Posterior cingulate gyrus (tissue), 11 donors: ENCODE results near the gene DOLPP1.

Experiments
- DNase-seq, 10 donors: peaks; one replicate each; pipeline versions ENCODE4 v3.0.0 to v3.0.0-alpha.2; 2020 to 2021; ENCODE audit warnings: mixed read lengths in 3 of 10
- intact Hi-C: fragments of 100-400 bp; cut with DNase I; formaldehyde crosslinking; loops from one replicate; pipeline ENCODE4 v1.15.1; 2023

Gene DOLPP1

GRCh38 chr9:129084087-129084486 is 3.2 kb downstream of the DOLPP1 start:
- peak in 1 of 10 donors; percentile 56 for DNase-seq
- intact Hi-C loops: no loop called here

DNA sequence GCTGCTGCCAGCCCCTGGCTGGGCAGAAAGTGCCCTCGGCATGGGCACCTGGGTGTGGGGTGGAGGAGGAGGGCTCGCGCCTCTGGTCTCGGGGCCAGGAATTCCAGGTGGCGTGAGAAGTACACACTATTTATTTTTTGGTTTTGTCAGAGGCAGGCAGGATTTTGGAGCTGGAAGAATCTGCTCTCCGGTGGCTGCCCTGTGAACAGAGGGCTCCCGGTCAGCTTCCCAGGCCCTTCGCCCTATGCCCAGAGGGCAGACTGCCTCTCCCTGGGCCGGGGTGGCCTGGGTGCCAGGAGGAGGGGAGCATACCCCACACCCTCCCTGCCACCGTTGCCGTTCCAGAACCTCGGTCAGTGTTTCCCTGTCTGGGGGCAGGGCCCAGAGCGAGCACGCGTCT is 8.3 kb downstream of the DOLPP1 start:
- peak in 1 of 10 donors; percentile 75 for DNase-seq
- intact Hi-C loops: no loop called here

GRCh38 chr9:129093602-129094386 is 12.9 kb downstream of the DOLPP1 start:
- intact Hi-C loops: no loop called here
- peak in 1 of 10 donors; percentile 59 for DNase-seq

DNA sequence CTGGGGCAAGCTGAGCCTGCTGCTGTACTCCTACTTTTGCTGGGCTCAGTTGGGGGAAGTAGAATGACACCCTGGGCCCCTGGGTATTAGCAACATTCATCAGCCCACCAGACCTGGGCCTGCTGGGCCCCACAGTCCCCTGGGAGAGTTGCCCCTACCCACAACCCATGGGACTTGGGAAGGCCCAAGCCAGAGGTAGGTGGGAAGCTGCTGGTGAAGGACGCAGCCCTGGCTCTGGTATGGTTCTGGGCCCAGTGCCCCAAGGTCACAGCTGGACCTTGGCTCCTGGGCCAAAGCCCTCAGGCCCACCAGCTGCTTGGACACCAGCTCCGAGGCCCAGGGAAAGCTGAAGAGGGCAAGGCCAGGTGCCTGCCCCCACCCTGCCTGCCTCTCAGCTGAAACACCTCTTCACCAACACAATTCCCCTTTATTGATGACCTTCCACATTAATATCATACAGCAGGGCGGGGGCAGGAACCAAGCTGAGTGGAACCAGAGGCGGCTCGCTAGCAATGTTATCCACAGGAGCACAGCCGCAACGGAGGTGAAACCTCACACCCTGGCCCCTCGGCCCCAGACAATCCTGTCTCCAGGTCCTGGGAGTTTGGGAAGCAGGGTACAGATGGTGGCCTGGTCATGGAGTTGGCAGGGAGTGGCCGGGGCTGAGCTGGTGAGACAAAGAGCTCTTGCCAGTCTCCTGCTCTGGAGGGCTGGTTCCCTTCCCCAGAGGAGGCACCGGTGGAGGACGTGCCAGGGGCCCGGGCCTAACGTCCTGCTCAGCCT is 13.7 kb downstream of the DOLPP1 start:
- no peak for DNase-seq

DNA sequence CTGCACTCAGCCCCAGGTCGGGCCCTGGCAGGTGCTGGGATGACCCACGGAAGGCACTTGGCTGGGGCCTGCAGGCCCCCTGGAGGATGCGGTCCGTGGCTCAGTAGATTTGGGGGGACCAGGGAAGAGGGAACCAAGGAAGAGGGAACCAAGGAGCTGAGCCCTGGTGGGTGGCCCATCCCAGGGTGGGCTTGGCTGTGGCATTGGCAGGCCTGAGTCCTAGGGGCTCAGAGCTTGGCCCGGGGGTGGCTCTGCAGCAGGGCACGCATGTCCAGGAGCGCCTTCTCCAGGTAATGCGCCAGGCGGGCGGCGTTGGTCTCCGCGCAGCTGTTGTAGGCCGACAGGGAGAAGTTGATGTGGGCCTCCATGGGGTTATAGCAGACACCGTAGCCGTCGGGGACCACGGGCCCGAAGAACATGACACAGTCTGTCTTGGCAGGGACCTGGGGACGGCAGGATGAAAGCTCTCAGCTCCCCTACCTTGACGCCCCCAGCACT is 14.3 kb downstream of the DOLPP1 start:
- peak in 1 of 10 donors; percentile 73 for DNase-seq
- intact Hi-C loops: no loop called here

More for the DNA sequence above, 13.7 kb downstream of the DOLPP1 start:
- intact Hi-C loops: no loop called here

- peak in 1 of 10 donors; percentile 72 for DNase-seq
- intact Hi-C loops: no loop called here
Measured at GRCh38 chr9:129095908-129096307, 15.0 kb downstream of the DOLPP1 start.

- DNase-seq: peak in 1 of 10 donors; percentile 77
- intact Hi-C loops: no loop called here
Measured at GRCh38 chr9:129097671-129098306, 16.9 kb downstream of the DOLPP1 start.

- peak in 1 of 10 donors; percentile 79 for DNase-seq
- intact Hi-C loops: no loop called here
Measured at GRCh38 chr9:129098328-129098727, 17.4 kb downstream of the DOLPP1 start.

- peak in 1 of 10 donors; percentile 53 for DNase-seq
- intact Hi-C loops: no loop called here
Measured at GRCh38 chr9:129100383-129101169, 19.7 kb downstream of the DOLPP1 start.

DNA sequence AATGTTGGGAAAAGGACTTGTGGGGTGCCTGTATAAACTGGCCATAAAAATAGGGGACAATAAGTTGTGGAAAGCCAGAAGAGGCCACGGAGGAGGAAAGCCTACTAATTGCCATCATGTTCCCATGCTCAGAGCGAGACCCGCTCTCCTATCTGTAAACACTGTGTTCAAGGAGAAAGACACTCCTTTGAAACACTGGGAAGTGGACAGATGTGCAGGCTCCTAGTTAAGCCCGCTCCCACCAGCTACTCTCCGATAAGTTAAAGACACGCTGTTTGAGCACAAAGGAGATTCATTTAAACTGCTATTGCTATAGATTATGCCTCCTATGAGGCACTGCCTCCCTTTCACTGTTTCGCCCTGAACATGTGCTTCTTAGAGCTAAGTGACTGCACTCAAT is 20.4 kb downstream of the DOLPP1 start:
- intact Hi-C loops: no loop called here
- DNase-seq: no peak

DNA sequence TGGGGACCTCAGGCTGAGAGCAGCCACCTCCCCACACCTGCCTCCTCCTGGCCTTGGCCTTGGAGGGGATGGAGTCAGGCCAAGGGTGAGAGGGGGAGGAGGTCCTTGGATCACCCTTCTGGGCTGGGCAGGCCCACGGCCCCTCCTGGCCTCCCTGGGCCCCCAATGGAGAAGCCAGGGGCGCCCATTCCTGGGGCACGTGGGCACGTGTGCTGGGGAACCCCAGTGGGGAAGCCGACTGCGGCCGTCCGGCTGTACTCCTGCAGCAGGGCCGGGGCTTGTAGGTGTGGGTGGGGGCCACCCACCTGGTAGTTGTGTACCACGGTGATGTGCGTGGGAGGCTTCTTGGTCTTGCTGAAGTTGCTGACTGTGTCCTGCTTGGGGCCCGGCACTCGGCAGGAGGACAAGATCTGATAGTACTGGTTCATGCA is 21.2 kb downstream of the DOLPP1 start:
- intact Hi-C loops: no loop called here
- DNase-seq: no peak

- DNase-seq: peak in 7 of 10 donors; percentile 42 to 93 (median 67)
- intact Hi-C loops: no loop called here
Measured at GRCh38 chr9:129102791-129103594, 22.1 kb downstream of the DOLPP1 start.

GRCh38 chr9:129103595-129103965 is 22.7 kb downstream of the DOLPP1 start:
- intact Hi-C loops: no loop called here

GRCh38 chr9:129104051-129104450 is 23.1 kb downstream of the DOLPP1 start:
- no peak for DNase-seq
- intact Hi-C loops: no loop called here

More at GRCh38 chr9:129103595-129103965, 22.7 kb downstream of the DOLPP1 start:
- DNase-seq: no peak

DNA sequence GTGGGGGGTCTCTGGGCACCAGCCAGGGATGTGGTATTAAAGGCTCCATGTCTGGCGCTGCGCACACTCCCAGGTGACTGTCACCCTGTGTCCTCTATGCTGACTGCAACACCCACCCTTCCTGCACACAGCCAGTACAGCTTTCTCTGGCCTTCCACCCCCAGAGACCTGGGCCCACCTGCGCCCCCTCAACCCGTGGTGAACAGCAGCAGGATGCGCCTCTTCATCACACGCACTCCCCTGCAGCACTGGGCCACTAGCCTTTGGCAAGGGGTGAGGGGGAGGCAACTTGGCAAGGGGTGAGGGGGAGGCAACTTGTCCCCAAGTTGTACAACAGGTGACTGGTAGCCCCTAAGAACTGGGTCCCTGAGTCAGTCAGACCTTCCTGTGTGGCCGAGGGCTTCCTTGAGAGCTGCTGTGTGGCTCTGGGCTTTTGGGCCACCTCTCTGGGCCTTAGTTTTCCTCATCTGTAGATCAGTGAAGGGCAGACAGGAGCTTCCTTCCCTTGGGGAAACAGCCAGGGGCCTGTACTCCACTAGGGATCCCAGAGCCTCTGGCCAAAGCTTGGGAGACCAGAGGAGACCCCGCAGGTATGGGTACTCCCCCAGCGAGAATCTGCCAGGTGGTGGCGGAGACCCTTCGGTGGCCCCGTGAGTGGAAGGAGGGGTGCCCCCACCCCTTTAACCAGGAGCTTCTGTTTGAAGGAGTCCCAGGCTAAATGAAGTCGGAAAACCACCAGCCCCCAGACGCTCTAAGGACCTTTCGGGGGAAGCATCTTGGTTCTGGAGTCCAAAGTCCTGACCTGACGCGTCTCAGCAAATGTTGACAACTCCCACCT is 25.2 kb downstream of the DOLPP1 start:
- intact Hi-C loops: no loop called here
- DNase-seq: no peak

GRCh38 chr9:129107651-129108050 is 26.7 kb downstream of the DOLPP1 start:
- DNase-seq: no peak
- intact Hi-C loops: no loop called here

DNA sequence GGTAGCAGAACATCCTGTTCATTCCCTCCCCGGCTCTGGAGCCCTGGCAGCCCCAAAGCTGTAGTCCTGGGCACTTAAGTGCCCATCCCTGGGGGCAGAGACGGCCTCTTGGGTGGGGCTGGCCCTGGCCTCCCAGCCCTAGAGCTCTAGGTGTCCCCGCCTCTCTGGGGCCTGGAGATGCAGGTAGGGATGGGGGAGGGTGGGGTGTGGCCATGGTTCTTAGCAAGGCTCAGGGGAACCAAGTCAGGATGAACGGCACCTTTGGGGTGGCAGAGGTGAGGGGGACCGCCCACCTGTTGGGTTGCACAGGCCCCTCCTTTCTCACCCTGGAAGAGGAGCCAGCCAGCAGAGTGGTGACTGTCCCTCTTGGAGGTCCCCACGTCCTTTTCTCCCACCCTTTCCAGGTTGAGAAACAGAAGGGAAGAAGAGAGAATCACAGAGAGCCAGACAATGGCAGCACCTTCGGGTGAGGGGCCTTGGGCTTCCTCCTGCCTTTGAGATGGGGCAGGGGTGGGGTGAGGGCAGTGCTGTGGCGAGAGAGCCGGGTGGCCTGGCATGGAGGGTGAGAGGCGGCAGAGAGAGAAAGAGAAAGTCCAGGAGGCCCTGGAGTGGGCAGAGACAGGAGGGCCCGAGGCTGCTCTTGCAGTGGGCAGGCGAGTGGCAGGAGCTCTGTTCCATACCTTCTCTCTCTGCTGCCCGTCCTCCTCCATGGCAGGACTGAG is 27.3 kb downstream of the DOLPP1 start:
- no peak for DNase-seq
- intact Hi-C loops: no loop called here
